Measurements from ENCODE around the gene CLDN19. TPM values are rescaled to one million over a fixed set of nuclear protein-coding genes. Genes with fewer than 3 reads are reported as not detected.

Gene CLDN19
- total and polyA plus RNA-seq, 10 donors = 0.26 to 0.28 TPM; not detected in 8

DNA sequence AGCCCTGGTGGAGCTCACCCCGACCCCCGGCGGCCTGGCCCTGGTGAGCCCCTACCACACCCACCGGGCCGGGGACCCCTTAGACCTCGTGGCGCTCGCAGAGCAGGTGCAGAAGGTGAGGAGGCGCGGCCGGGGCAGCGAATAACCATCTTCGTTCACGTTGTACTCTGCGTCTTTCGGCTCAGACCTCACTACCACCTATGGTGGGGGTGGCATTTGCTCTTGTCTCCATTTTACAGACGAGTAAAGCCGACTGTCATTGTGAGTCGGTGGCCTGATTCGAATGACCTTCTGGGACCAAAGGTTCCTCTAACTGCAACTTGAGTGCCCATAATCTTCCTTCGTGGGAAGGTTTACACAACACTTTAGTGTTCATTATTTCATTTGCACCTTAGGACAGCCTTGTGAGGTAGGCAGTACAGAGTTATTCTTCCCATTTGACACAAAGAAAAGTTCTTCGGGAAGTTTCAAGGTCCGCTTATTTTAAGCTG is 27.5 kb upstream of the CLDN19 start:
- Histone ChIP-seq H3K4me1 (peaks cover 27 to 90% (median 56%) of the 10 kb centered on the region in 6 donors), H3K4me3 (peak overlapping the region; percentile 75 to 99 (median 94)), H3K36me3 (peaks cover 0 to 7% (median 0%) of the 10 kb centered on the region in 6 donors), H3K27ac (peak overlapping the region; percentile 83 to 95 (median 91)), H3K9me3 (no peaks in the 10 kb centered on the region), H3K27me3 (replicated peaks in 1 of 7) (no peaks in the 10 kb centered on the region)
- TF ChIP-seq POLR2AphosphoS5 (IDR thresholded peaks at IDR 0.05) (no peak), POLR2A (IDR thresholded peaks at IDR 0.05) (no peak)
- TF ChIP-seq, protein P1, sequence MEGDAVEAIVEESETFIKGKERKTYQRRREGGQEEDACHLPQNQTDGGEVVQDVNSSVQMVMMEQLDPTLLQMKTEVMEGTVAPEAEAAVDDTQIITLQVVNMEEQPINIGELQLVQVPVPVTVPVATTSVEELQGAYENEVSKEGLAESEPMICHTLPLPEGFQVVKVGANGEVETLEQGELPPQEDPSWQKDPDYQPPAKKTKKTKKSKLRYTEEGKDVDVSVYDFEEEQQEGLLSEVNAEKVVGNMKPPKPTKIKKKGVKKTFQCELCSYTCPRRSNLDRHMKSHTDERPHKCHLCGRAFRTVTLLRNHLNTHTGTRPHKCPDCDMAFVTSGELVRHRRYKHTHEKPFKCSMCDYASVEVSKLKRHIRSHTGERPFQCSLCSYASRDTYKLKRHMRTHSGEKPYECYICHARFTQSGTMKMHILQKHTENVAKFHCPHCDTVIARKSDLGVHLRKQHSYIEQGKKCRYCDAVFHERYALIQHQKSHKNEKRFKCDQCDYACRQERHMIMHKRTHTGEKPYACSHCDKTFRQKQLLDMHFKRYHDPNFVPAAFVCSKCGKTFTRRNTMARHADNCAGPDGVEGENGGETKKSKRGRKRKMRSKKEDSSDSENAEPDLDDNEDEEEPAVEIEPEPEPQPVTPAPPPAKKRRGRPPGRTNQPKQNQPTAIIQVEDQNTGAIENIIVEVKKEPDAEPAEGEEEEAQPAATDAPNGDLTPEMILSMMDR (IDR thresholded peaks at IDR 0.05 in 8 of 11, conservative IDR thresholded peaks at IDR 0.05 in 3 of 11) = no peak
- 3 to 4% (median 4%) methylated on average over 19 to 23 of the region's 23 CpGs for WGBS, 5 donors
- intact Hi-C loops (cut with DNase I; ENCODE audit: low total_unique reads) = loop anchor here (10.0 kb wide), 1 partner anchor 83 kb away; the partner anchor contains the start of gene YBX1
- DNase-seq = no peak

- Histone ChIP-seq H3K27ac (peak within 1 kb of the TSS; percentile 83 to 95 (median 91)), H3K9me3 (no peaks in the 10 kb centered on the region), H3K4me3 (peak within 1 kb of the TSS; percentile 75 to 99 (median 94)), H3K27me3 (replicated peaks in 1 of 7) (no peaks in the 10 kb centered on the region), H3K4me1 (peaks cover 27 to 90% (median 54%) of the 10 kb centered on the region in 6 donors), H3K36me3 (peaks cover 0 to 13% (median 2%) of the 10 kb centered on the region in 6 donors)
- WGBS, 5 donors = 0 to 1% (median 0%) methylated on average over 26 to 82 of the region's 82 CpGs
- peak; percentile 100 for DNase-seq
- intact Hi-C loops (cut with DNase I; ENCODE audit: low total_unique reads) = loop anchor here (10.0 kb wide), 1 partner anchor 82 kb away; the partner anchor contains the start of gene YBX1
- TF ChIP-seq POLR2A (IDR thresholded peaks at IDR 0.05) = peak; percentile 8 to 94 (median 90)
- TF ChIP-seq, protein P1 (IDR thresholded peaks at IDR 0.05 in 8 of 11, conservative IDR thresholded peaks at IDR 0.05 in 3 of 11) = peak in 4 of 11 experiments; percentile 23 to 37 (median 28)
- TF ChIP-seq POLR2AphosphoS5 (IDR thresholded peaks at IDR 0.05) = peak; percentile 99
These were observed 26.9 kb upstream of the CLDN19 start, which contains the start of the genes C1orf50 and P3H1 for GRCh38 chr1:42766741-42767509. Gene C1orf50 (plus strand): TSS chr1:42767249. CDS start chr1:42767312, 63 bp downstream. Gene P3H1 (minus strand): TSS chr1:42767028. CDS start chr1:42766971, 57 bp downstream.

GRCh38 chr1:42765832-42766740 is 26.1 kb upstream of the CLDN19 start:
- Histone ChIP-seq H3K4me1 (peaks cover 27 to 83% (median 54%) of the 10 kb centered on the region in 6 donors), H3K27ac (peak overlapping the region; percentile 82 to 95 (median 91)), H3K9me3 (no peaks in the 10 kb centered on the region), H3K27me3 (replicated peaks in 1 of 7) (no peaks in the 10 kb centered on the region), H3K36me3 (peaks cover 0 to 21% (median 4%) of the 10 kb centered on the region in 6 donors), H3K4me3 (peak overlapping the region; percentile 75 to 99 (median 93))
- DNase-seq = no peak
- intact Hi-C loops (cut with DNase I; ENCODE audit: low total_unique reads) = loop anchor here (10.0 kb wide), 1 partner anchor 81 kb away; the partner anchor contains the start of gene YBX1
- 0 to 1% (median 1%) methylated on average over 18 to 44 of the region's 44 CpGs for WGBS, 5 donors
- TF ChIP-seq, protein P1 (IDR thresholded peaks at IDR 0.05 in 8 of 11, conservative IDR thresholded peaks at IDR 0.05 in 3 of 11) = peak; percentile 11 to 64 (median 49)
- TF ChIP-seq POLR2A (IDR thresholded peaks at IDR 0.05) = no peak
- peak in 1 of 3 donors; percentile 15 for TF ChIP-seq POLR2AphosphoS5 (IDR thresholded peaks at IDR 0.05)
